ENCODE measurements around the gene SLC41A3. TPM values are rescaled to one million over a fixed set of nuclear protein-coding genes. Genes with fewer than 3 reads are reported as not detected.

The SLC41A3 gene
- total RNA-seq, 4 donors from 2014 or later = 56.1 to 72.2 (median 59.7) TPM

DNA sequence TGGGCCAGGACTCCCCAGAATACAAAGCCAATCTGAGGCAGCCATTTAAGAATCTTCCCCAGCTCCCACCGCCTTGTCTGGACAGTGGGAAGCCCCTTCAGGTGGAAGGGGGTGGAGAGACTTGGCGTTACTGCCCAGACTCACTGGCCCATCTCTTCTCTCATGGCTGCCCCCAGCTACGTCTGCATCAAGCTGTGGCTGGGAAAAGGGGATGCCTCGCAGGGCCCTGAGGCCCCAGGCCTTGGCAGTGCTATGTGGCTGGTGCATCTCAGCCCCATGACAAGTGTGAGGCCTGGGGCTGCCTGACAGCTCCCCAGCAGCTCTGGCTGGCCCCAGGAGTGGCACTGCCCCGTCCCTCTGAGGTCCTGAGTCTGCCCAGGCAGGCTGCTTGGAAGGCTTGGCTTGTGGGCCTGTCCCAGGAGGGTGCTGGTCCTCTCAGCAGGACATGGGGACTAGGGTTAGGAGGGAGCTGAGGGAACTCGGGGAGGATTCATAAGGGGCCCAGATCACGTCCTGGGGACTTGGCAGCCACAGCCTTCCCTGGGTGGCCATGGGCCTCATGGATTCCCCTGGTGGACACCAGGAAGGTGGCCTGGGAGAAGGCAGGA is 20.2 kb upstream of the SLC41A3 start:
- DNase-seq = no peak
- intact Hi-C loops (cut with DNase I) = no loop called here
- Histone ChIP-seq H3K36me3 (no peaks in the 10 kb centered on the region), H3K4me3 (replicated peaks in 1 of 3) (no peak overlapping the region), H3K4me1 (peaks cover 8 to 16% of the 10 kb centered on the region in 2 donors), H3K27ac (no peak overlapping the region), H3K9me3 (no peaks in the 10 kb centered on the region), H3K27me3 (no peaks in the 10 kb centered on the region)
- TF ChIP-seq, protein P1, sequence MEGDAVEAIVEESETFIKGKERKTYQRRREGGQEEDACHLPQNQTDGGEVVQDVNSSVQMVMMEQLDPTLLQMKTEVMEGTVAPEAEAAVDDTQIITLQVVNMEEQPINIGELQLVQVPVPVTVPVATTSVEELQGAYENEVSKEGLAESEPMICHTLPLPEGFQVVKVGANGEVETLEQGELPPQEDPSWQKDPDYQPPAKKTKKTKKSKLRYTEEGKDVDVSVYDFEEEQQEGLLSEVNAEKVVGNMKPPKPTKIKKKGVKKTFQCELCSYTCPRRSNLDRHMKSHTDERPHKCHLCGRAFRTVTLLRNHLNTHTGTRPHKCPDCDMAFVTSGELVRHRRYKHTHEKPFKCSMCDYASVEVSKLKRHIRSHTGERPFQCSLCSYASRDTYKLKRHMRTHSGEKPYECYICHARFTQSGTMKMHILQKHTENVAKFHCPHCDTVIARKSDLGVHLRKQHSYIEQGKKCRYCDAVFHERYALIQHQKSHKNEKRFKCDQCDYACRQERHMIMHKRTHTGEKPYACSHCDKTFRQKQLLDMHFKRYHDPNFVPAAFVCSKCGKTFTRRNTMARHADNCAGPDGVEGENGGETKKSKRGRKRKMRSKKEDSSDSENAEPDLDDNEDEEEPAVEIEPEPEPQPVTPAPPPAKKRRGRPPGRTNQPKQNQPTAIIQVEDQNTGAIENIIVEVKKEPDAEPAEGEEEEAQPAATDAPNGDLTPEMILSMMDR (IDR thresholded peaks at IDR 0.05) = no peak
- WGBS, 2 donors = 87 to 93% methylated on average over 2 to 7 of the region's 7 CpGs

DNA sequence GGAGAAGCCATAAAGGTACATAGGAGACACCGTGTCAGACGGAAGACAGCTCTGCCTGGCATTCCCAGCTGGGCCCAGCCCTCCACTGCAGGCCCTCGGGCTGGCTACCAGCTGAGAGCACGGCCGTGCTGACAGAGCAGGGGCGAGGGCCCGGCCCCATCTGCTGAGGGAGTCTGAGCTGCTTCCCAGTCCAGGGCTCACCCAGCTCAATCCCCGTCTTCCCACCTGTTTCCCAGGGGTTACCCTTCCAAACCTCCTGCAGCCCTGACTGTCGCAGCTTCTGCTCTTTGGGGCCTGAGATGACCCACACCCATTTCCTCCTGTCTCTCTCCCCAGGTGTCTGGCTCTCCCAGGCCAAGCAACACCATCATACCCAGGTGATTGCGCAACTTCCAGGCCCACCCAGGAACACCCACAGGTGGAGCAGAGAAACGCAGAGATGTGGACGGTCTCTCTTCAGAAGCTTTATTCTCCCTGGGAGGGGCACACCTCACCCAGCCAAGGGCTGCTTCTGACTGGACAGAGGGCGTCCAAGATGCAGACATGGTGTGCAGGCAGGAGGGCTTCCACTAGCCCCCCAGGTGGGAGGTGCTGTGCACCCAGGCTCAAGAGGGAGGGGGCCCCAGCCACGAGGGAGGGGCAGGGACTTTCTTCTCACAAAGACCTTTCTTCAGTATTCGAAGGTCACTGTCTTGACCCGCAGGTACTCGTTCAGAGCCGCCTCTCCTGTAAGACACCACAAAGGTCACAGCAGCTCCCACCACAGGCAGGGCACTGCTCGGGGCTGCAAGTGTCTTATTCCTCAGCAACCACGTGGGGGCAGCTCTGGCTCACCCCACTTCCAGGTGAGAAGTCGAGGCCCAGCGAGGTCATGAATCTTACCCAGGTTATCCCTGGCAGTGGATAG is 19.4 kb upstream of the SLC41A3 start:
- TF ChIP-seq, protein P1 (IDR thresholded peaks at IDR 0.05) = no peak
- TF ChIP-seq POLR2A (IDR thresholded peaks at IDR 0.05) = no peak
- DNase-seq = no peak
- H3K27ac ChIP-seq = no peak overlapping the region
- peaks cover 8 to 16% of the 10 kb centered on the region in 2 donors for H3K4me1 ChIP-seq
- intact Hi-C loops (cut with DNase I) = no loop called here
- H3K4me3 ChIP-seq (replicated peaks in 1 of 3) = no peak overlapping the region
- WGBS, 2 donors = 83 to 86% methylated on average over 16 to 21 of the region's 22 CpGs
- no peaks in the 10 kb centered on the region for H3K9me3 ChIP-seq
- H3K27me3 ChIP-seq = no peaks in the 10 kb centered on the region
- H3K36me3 ChIP-seq = no peaks in the 10 kb centered on the region

DNA sequence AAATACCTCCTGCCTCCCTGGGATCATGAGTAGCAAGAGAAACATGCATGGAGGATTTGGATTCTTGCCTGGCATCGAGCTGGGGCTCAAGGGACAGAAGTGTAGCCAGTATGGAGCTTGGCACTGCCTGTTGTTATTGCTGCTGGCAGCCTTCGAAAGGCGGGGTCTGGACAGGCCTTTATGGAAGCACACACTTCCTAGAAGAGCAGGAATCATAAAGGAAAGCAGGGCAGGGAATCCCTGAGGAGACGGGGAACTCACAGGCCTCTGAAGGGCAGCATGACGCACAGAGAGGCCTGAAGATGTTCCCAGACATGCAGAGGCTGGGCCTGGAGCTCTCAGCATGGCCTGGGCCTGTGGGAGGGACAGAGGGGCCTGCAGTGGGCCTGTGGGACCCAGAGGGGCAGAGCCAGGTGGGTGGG is 18.6 kb upstream of the SLC41A3 start:
- peaks cover 8 to 16% of the 10 kb centered on the region in 2 donors for H3K4me1 ChIP-seq
- H3K4me3 ChIP-seq (replicated peaks in 1 of 3) = no peak overlapping the region
- intact Hi-C loops (cut with DNase I) = no loop called here
- TF ChIP-seq POLR2A (IDR thresholded peaks at IDR 0.05) = no peak
- TF ChIP-seq, protein P1 (IDR thresholded peaks at IDR 0.05) = no peak
- H3K27me3 ChIP-seq = no peaks in the 10 kb centered on the region
- no peaks in the 10 kb centered on the region for H3K36me3 ChIP-seq
- no peaks in the 10 kb centered on the region for H3K9me3 ChIP-seq
- DNase-seq = peak; percentile 71 to 76
- WGBS, 2 donors = 25 to 26% methylated on average over 5 of the region's 5 CpGs
- H3K27ac ChIP-seq = peak overlapping the region; percentile 36 to 74 (median 53)

DNA sequence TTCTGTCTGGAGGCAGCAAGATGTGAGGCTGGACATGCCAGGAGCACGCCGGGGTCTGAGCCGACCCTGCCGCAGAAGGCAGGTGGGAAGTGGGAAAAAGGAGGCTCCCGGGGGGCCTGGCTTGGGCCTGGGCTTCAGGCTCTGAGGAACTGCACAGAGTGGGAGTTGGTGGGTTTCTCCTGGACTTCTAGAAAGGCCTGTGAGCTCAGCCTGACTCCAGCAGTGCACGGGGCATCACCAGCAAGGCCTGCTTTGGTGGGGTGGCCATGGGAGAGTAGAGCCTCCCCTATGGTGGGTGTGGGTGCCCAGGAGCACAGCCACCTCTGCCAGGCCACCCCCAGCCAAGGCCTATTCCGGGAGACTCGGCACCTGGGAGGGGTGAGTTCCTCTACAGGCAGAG is 18.1 kb upstream of the SLC41A3 start:
- no peak overlapping the region for H3K4me3 ChIP-seq (replicated peaks in 1 of 3)
- intact Hi-C loops (cut with DNase I) = no loop called here
- H3K36me3 ChIP-seq = no peaks in the 10 kb centered on the region
- H3K9me3 ChIP-seq = no peaks in the 10 kb centered on the region
- TF ChIP-seq POLR2A (IDR thresholded peaks at IDR 0.05) = no peak
- TF ChIP-seq, protein P1 (IDR thresholded peaks at IDR 0.05) = no peak
- peak overlapping the region; percentile 36 to 74 (median 53) for H3K27ac ChIP-seq
- no peak for DNase-seq
- no peaks in the 10 kb centered on the region for H3K27me3 ChIP-seq
- WGBS, 2 donors = 63 to 81% methylated on average over 5 to 7 of the region's 8 CpGs
- peaks cover 8 to 16% of the 10 kb centered on the region in 2 donors for H3K4me1 ChIP-seq

DNA sequence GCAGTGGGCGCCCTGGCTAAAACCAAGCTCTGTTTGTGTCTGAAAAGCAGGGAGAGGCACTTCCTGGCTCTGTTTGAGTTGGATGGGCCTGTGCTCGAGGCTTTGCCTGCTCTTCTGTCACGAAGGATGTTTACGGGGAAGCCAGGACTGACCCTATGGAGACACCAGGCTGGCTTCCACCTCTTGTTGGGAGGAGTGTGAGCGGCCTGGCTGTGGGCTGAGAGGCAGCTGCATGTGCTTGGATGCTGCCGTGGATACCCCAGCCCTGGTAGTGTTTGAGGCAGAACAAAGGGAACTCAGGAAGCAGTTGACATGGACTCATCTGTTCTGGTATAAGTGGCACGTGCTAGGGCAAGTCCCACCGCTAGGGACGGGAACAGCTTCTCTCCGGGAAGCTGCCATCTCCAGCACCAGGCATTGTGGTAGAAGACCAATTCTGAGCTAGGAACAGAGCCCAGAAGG is 17.6 kb upstream of the SLC41A3 start:
- intact Hi-C loops (cut with DNase I) = no loop called here
- H3K9me3 ChIP-seq = no peaks in the 10 kb centered on the region
- TF ChIP-seq, protein P1 (IDR thresholded peaks at IDR 0.05) = no peak
- no peak for TF ChIP-seq POLR2A (IDR thresholded peaks at IDR 0.05)
- no peak for DNase-seq
- H3K4me3 ChIP-seq (replicated peaks in 1 of 3) = no peak overlapping the region
- WGBS, 2 donors = 69 to 80% methylated on average over 8 to 10 of the region's 10 CpGs
- H3K27me3 ChIP-seq = no peaks in the 10 kb centered on the region
- peaks cover 8 to 16% of the 10 kb centered on the region in 2 donors for H3K4me1 ChIP-seq
- no peaks in the 10 kb centered on the region for H3K36me3 ChIP-seq
- H3K27ac ChIP-seq = peak overlapping the region in 2 of 3 donors; percentile 36 to 74
